Measurements from ENCODE around the gene PPP1R13L.
A peak's percentile ranks its signal among the peaks of the same experiment; 100 is the strongest.
"Not testable (repeated sequence)": the region's sequence is repeated elsewhere in the genome, so short reads cannot be mapped to it uniquely, and the experiment has no call there.

PPP1R13L gene

DNA sequence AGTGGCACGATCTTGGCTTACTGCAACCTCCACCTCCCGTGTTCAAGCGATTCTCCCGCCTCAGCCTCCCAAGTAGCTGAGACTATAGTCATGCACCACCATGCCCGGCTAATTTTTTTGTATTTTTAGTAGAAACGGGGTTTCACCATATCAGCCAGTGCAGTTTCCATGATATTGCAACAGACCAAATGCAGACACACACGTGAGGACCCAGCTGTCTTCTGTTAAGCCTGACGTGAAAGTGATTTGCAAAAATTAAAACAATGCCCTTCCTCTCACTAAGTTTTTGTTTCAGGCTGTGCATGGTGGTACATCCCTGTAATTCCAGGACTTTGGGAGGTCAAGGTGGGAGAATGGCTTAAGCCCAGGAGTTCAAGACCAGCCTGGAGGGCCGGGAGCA, 26.1 kb upstream of the PPP1R13L start:
- not testable (repeated sequence) for DNase-seq

DNA sequence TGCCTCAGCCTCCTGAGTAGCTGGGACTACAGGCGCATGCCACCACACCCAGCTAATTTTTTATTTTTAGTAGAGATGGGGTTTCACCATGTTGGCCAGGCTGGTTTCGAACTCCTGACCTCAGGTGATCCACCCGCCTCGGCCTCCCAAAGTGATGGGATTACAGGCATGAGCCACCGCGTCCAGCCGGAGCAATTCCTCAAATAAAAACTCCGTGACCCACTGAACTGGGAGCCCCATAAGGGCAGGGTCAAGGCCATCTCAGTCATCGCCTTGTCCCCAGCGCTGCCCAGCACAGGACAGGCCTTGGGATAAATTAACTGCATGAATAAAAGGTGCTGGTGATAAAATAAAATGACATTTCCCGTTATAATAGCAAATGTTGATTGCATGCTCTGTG, 25.0 kb upstream of the PPP1R13L start:
- DNase-seq, result not testable (repeated sequence)

DNA sequence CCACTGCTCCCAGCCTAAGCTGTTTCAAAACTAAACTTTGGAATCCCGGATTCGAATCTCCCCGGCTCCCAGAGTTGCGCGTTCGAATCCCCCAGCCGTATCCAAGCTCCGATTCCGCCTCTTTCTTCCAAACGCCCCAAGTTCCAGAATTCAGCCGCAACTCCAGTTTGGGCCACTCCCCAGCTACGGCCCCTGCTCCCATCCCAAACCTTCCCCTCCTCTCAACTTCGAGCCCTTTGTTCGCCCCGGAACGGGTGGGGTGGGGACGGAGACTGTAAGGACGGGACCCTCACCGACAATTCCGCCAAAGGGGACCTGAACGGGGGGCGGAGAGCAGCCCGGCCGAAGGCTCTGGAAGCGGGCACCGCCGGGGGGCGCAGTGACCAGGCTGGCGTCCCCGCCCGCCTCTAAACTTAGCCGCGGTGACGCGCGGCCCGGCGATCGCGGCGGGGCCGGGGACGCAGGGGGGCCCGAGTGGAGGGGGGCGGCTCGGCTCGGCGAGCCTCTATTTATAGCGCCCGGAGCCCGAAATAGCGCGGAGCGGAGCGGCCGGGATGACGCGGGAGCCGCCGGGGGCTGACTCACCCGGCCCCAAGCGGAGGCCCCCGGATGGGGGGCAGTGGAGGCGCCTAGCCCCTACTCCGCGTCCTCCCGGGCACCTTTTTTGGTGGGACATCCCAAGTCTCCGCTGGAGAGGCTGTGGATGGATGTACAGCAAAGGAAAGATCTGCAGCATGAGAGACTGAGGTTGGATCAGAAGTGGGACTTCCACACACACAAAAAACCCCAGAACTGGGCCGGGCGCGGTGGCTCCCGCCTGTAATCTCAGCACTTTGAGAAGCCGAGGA, 23.7 kb upstream of the PPP1R13L start:
- DNase-seq, result no peak

DNA sequence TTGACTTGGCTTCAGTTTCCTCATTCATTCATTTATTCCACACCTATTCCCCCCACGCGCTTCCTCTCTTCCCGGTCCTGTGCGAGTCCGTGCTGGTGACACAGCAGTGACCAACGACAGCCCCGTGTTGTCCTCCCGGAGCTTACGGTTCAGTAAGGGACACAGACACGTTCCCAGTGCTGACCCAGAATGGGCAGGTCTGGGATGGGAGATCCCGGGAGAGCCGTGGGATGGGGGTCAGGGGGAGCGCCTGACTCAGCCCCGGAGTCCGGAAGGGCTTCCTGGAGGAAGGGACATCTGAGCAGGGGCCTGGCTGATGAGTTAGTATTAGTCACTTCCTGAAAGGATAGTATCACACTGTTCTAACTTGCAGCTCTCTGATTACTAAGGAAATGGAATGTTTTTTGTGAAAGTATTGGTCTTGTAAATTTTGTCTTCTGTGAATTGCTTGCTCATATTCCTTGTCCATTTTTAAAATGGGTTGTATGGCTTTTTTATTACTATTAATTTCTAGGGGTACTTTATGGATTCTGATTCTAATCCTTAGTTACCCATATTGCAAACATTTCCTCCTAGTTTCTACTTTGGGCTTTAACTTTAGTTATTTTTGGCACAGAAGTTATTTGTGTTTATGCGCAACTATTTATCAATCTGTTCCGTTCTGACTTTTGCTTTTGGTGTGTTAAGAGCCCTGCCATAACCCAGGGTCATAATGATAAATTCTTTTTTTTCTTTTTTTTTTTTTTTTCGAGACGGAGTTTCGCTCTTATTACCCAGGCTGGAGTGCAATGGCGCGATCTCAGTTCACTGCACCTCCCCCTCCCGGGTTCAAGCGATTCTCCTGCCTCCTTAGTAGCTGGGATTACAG, 19.6 kb upstream of the PPP1R13L start:
- DNase-seq, result peak; percentile 40

DNA sequence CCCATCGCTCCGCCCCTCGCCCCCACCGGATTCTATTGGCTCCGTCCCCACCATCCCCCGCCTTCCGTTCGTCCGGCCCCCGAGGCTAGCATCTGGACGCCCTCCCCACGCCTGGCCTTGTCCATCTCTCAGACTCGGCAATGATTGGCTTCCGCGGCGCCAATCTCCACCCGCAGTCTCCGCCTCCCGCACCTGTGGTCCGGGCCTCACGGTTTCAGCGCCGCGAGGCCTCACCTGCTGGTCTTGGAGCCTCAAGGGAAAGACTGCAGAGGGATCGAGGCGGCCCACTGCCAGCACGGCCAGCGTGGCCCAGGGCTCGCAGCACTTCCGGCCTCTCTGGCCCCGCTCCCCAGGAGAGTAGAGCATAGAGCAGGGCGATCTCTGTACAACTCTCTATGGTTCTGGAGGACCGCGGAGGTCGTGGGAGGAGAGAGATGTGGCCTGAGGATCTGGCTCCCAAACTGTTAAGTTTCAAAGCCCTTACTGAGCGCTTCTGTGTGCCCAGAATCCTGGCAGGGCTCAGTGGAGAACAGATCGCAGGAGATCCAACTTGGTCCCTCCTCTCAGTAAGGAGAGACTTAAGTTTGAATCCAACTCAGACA, 18.8 kb upstream of the PPP1R13L start, which contains the start of gene ERCC1:
ERCC1 (minus strand) TSS at position 329 of the 602 bp plus-strand sequence. CDS start 543 bp downstream, outside the sequence.
- peak; percentile 92 for DNase-seq

DNA sequence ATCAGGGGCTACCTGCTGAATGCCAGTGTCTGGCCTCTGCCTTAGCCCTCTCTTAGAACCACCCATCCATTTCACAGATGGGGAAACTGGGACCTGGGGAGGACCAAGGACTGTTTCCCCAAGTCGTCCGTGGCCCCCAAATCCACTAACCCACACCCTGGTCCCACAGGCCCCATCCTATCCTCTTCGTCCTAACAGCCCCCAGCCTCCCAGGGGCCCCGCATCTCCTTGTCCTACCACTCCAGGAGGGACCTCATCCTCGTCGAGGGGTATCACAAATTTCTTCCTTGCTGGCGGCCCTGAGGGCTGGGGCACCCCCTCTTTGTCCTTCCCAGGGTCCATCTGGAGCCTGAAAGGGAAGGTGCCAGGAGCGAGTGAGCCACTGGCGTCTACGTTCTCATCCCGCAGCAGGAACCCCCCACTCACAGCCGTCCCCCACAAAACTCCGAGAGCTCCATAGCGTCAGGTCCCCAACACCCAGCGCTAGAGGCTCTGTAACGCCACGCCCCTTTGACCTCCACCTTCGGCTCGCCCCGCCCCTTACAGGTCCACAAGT, 18.2 kb upstream of the PPP1R13L start:
- no peak for DNase-seq

DNA sequence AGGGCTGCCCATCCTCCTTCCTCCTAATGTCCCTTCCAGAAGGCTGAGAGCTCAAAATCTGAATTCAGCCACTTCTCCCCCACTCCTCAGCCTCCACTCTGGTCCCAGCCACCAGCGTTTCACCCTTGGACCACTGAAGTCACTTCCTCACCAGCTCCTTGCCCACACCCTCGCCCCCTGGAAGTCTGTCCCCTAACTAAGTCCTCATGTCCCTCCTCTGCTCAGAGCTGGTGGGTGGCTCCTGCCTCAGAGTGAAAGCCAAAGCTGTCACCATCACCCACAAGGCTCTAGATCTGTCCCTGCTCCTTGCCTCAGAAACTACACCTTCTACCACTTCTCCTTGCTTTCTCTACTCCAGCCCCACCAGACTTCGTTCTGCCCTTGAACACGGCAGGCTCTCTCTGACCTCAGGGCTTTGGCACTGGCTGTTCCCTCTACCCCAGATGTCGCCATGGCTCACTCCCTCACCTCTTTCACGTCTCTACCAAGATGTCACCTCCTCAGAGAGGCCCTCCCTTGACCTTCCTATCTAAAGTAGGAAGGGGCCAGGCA, 17.2 kb upstream of the PPP1R13L start:
- no peak for DNase-seq

DNA sequence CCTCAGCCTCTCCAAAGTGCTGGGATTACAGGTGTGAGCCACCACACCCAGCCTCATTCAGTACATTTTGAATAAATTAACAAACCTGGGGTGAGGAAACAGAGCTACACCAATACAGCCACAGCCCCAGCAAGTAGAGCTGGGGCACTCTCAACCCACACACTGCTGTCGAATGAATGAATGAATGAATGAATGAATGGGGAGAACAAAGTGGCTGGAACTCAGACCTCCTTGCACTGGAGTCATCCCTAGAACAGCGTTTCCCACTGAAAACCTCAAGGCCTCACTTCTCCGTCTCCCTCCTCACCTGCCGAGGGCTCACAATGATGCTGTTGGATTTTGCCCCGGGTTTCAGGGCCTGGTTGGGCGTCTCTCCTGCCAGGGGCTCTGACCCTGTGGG, 16.0 kb upstream of the PPP1R13L start:
- DNase-seq, result no peak

DNA sequence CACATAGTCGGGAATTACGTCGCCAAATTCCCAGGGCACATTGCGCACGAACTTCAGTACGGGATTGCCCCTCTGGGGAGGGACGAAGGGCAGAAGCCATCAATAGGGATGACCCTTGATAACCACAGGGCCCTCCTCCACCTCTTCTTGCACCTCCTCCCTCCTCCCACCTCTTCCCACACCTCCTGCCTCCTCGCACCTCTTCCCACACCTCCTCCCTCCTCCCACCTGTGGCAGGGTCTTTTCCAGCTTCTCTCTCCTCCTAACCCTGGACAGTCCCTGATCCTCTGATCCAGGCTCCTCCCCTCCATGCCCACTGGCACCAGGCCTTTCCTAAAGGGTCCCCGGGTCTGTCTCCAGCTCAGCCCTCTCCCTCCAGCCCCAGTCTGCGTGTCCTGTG, 15.5 kb upstream of the PPP1R13L start:
- DNase-seq, result no peak

DNA sequence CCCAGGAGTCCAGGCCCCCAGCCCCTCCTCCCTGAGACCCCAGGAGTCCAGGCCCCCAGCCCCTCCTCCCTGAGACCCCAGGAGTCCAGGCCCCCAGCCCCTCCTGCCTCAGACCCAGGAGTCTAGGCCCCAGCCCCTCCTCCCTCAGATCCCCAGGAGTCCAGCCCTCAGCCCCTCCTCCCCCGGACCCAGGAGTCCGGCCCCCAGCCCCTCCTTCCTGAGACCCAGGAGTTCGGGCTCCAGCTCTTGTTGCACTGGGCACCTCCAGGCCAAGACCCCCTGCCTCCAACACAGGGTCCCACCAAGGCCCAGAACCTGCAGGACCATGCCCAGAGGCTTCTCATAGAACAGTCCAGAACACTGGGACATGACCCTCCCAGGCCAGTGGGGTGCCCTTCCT, 15.0 kb upstream of the PPP1R13L start:
- DNase-seq, result no peak

DNA sequence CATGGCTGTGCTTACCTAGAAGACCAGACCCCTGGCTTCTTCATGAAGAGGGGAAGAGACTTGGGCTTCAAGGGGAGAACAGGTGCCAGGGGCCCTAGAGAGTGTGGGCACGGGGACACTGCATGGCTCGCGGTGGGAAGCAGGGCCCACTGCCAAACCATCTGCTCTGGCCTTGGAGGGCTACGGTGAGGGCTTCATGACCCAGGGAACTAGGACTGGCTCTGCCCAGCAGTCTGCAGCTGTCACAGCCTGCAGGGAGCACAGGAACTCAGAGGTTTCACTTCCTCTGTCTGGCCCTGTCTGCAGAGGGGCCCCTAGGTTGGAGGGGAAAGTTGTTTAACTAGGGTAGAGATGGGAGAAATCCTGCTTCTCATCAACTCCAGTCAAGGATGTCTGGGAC, 14.5 kb upstream of the PPP1R13L start:
- peak; percentile 59 for DNase-seq

DNA sequence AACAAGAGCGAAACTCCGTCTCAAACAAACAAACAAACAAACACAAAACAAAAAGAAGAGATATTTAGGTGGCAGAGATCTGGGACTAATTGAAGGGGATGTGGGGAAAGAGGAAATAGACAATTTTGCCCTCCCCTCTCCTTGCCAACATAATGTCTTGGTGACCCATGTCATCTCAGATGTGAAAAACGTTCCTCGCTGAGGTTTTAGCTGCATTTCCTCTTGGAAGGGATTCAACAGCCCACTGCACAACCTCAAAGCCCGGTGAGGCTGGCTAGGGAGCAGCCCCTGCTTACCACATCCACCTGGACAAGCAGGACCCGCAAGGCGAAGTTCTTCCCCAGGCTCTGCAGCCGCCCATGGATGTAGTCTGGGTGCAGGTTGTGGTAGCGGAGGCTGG, 13.9 kb upstream of the PPP1R13L start:
- no peak for DNase-seq

DNA sequence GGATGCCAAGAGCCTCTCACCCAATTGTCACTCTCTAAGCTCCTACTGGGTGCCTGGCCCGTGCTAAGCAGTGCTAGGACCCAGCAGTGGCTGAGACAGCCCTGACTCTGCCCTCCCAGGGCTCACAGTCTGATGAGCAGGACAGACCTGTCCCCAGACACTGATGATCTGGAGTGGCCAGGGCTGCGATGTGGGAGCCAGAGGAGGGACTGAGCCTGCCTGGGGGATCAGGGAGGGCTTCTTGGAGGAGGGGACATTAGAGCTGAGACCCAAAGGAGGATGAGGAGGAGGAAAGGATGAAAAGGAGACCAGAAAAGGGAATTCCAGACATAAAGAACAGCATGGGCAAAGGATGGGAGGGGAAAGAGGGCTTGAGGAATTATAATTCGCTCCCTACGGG, 12.3 kb upstream of the PPP1R13L start:
- DNase-seq, result no peak

DNA sequence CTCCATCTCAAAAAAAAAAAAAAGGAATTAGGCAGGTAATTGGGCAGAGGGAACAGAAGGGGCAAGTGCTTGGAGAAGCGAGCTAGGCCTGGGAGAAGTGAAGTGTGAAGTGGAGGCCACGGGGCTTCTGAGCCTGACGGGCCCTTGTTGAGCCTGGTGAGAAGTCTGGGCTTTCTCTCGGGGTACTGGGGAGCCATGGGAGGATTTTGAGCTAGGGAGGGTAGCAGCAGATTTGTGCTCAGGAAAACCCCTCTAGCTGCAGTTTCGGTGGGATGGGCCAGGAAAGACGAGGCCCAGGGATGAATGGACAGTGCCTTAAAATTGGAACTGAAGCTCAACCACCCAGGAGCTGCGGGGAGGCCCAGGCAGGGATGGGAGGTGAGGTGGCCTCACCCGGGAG, 9.6 kb upstream of the PPP1R13L start:
- no peak for DNase-seq

DNA sequence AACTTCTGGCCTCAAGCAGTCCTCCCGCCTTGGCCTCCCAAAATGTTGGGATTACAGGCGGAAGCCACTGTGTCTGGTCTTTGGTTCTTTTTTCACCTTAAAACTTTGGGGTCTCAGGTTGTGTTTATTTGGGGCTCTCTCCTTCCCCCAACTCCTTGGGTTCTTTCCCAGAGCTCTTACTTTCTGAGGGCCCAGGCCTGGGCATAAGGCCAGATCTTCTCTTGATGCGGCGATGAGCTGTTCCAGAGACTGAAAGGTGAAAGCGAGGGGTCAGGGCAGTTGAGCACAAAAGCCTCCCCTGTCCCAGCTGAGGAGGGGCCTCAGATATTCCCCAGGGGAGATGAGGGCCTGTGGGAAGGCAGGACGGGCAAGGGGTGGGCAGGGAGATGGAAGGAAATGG, 8.6 kb upstream of the PPP1R13L start:
- no peak for DNase-seq

DNA sequence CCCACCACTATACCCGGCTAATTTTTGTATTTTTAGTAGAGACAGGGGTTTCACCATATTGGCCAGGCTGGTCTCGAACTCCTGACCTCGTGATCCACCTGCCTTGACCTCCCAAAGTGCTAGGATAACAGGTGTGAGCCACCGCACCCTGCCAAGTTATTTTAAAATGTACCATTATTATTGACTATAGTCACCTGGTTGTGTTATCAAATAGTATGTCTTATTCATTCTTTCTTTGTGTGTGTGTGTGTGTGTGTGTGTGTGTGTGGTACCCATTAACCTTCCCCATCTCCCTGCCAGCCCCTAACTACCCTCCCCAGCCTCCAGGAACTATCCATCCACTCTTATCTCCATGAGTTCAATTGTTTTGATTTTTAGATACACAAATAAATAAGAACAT, 5.5 kb upstream of the PPP1R13L start:
- DNase-seq, result not testable (repeated sequence)

DNA sequence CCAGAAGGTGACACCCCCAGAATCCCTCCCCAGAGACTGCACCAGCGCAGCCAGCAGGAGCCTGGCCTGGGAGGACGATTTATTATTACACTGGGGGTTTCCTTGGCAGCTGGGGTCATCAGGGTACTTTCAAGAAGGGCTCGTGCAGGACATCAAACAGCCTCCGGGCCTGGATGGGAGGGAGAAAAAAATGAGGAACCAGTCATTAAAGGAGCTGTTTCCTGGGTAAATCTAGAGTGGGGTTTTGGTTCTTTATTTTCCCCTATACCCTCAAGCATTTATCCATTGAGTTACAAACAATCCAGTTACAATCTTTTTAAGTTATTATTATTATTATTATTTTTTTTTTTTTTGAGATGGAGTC, 4.7 kb upstream of the PPP1R13L start:
- no peak for DNase-seq

DNA sequence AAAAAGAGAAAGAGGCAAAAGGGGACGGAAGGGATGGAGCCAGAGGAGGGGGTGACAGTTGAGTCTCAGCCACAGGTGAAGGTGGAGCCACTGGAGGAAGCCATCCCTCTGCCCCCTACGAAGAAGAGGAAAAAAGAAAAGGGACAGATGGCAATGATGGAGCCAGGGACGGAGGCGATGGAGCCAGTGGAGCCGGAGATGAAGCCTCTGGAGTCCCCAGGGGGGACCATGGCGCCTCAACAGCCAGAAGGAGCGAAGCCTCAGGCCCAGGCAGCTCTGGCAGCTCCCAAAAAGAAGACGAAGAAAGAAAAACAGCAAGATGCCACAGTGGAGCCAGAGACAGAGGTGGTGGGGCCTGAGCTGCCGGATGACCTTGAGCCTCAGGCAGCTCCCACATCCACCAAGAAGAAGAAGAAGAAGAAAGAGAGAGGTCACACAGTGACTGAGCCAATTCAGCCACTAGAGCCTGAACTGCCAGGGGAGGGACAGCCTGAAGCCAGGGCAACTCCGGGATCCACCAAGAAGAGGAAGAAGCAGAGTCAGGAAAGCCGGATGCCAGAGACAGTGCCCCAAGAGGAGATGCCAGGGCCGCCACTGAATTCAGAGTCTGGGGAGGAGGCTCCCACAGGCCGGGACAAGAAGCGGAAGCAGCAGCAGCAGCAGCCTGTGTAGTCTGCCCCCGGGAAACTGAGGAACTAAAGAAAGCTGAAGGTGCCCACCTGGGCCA, 4.1 kb upstream of the PPP1R13L start:
- DNase-seq, result no peak

DNA sequence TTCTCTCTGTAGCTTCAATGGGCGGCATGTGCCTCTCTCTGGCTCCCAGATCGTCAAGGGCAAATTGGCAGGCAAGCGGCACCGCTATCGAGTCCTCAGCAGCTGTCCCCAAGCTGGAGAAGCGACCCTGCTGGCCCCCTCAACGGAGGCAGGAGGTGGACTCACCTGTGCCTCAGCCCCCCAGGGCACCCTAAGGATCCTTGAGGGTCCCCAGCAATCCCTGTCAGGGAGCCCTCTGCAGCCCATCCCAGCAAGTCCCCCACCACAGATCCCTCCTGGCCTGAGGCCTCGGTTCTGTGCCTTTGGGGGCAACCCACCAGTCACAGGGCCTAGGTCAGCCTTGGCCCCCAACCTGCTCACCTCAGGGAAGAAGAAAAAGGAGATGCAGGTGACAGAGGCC, 3.3 kb upstream of the PPP1R13L start:
- no peak for DNase-seq

DNA sequence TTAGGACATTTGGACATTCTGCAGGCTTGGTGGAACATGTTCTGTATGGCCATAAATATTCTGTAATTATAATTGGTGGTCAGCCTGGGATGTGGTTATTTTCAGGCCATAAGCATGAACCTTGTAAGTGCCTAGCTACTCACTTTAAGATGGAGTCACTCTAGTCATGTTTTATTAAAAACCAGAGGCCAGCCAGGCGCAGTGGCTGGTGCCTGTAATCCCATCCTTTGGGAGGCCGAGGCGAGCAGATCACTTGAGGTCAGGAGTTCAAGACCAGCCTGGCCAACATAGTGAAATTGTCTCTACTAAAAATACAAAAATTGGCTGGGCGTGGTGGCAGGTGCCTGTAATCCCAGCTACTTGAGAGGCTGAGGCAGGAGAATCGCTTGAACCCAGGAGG, 2.7 kb upstream of the PPP1R13L start:
- DNase-seq, result not testable (repeated sequence)

DNA sequence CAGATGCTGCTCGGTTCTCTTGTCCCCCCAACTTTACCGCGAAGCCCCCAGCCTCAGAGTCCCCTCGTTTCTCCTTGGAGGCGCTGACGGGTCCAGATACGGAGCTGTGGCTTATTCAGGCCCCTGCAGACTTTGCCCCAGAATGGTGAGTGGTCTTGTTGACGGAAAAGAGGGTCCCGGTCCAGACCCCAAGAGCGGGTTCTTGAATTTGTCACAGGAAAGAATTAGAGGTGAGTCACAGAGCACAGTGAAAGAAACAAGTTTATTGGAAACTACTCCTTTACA, 2.2 kb upstream of the PPP1R13L start:
- DNase-seq, result no peak
